NCI-H748 (cell line): ENCODE data around the gene GPA33.

Experiments
- DNase-seq: peaks from one replicate; lab custom pipeline; 2025; ENCODE audit not compliant: unreplicated experiment; lab: John Stamatoyannopoulos, UW

GPA33 gene

GRCh38 chr1:167088746-167089417 is 1.3 kb downstream of the GPA33 start:
- DNase-seq = no peak

- DNase-seq = no peak
These were observed 3.4 kb downstream of the GPA33 start for GRCh38 chr1:167086768-167087167.

GRCh38 chr1:167086033-167086432 is 4.1 kb downstream of the GPA33 start:
- no peak for DNase-seq

GRCh38 chr1:167084757-167085156 is 5.4 kb downstream of the GPA33 start:
- no peak for DNase-seq

- DNase-seq = no peak
These were observed 6.3 kb downstream of the GPA33 start for GRCh38 chr1:167083871-167084270.

- peak; percentile 13 for DNase-seq
These were observed 7.0 kb downstream of the GPA33 start for GRCh38 chr1:167083066-167083665.

- no peak for DNase-seq
These were observed 7.6 kb downstream of the GPA33 start for GRCh38 chr1:167082511-167083027.

- no peak for DNase-seq
These were observed 8.5 kb downstream of the GPA33 start for GRCh38 chr1:167081594-167082156.

- no peak for DNase-seq
These were observed 12.3 kb downstream of the GPA33 start for GRCh38 chr1:167077868-167078210.

- DNase-seq = peak; percentile 12
These were observed 12.9 kb downstream of the GPA33 start for GRCh38 chr1:167077128-167077867.

GRCh38 chr1:167076136-167076710 is 14.0 kb downstream of the GPA33 start:
- DNase-seq = no peak

GRCh38 chr1:167071286-167071685 is 18.9 kb downstream of the GPA33 start:
- DNase-seq = no peak

GRCh38 chr1:167068761-167069160 is 21.4 kb downstream of the GPA33 start:
- DNase-seq = no peak

- DNase-seq = no peak
These were observed 22.3 kb downstream of the GPA33 start for GRCh38 chr1:167067904-167068303.

- DNase-seq = peak; percentile 78
These were observed 23.6 kb downstream of the GPA33 start for GRCh38 chr1:167066333-167067122.

GRCh38 chr1:167065471-167065870 is 24.7 kb downstream of the GPA33 start:
- DNase-seq = peak; percentile 64

GRCh38 chr1:167064621-167065020 is 25.6 kb downstream of the GPA33 start:
- DNase-seq = no peak

GRCh38 chr1:167061073-167061464 is 29.1 kb downstream of the GPA33 start:
- DNase-seq = no peak

GRCh38 chr1:167060141-167061072 is 29.8 kb downstream of the GPA33 start:
- no peak for DNase-seq

- no peak for DNase-seq
These were observed 30.4 kb downstream of the GPA33 start for GRCh38 chr1:167059809-167060107.
